H1 (cell line): ENCODE data around the gene GPSM1. TPM values are rescaled to one million over a fixed set of nuclear protein-coding genes. Genes with fewer than 3 reads are reported as not detected.

ENCODE experiments used
- ASH2L ChIP-seq: fragments of 200-600, 300-600 bp; sonication (generic); IDR thresholded peaks from one replicate; pipeline ENCODE4 v1.7.1; 2017; ENCODE audit warnings: low read length
- CBX8 ChIP-seq: fragments of 300-800, 300-1000 bp; sonication (generic); IDR thresholded peaks from 2 replicates; pipeline ENCODE4 v1.7.1; 2016; ENCODE audit warnings: low read depth, low read length, borderline replicate concordance
- CHD2 ChIP-seq: IDR thresholded peaks from 2 replicates; pipeline ENCODE4 v1.6.1; 2012; ENCODE audit warnings: low read length, improper control_type of control experiment
- CHD7 ChIP-seq: fragments of 300-600 bp; sonication (generic); IDR thresholded peaks from 2 replicates; pipeline ENCODE4 v1.7.1; 2012; ENCODE audit warnings: low read length, moderate library complexity, mild to moderate bottlenecking, inconsistent platforms; ENCODE audit not compliant: insufficient replicate concordance
- GABPA ChIP-seq: IDR thresholded peaks from 2 replicates; pipeline ENCODE4 v1.6.1; 2011; ENCODE audit warnings: mild to moderate bottlenecking, low read length, moderate library complexity, borderline replicate concordance; ENCODE audit not compliant: insufficient read depth
- MAFK ChIP-seq: IDR thresholded peaks from 2 replicates; pipeline ENCODE4 v1.6.1; 2012; ENCODE audit warnings: low read depth, mild to moderate bottlenecking, improper control_type of control experiment, low read length
- SP2 ChIP-seq: IDR thresholded peaks from 2 replicates; pipeline ENCODE4 v1.6.1; 2012; ENCODE audit warnings: mild to moderate bottlenecking, low read length, inconsistent platforms
- SP4 ChIP-seq: IDR thresholded peaks from 2 replicates; pipeline ENCODE4 v1.6.1; 2012; ENCODE audit warnings: low read length, inconsistent platforms
- TAF1 ChIP-seq: IDR thresholded peaks from 2 replicates; pipeline ENCODE4 v1.6.1; 2011; ENCODE audit warnings: mild to moderate bottlenecking, low read depth, low read length
- polyA plus RNA-seq, 7 experiments: library from polyadenylated mRNA; depleted of rRNA in 3 of 7; stranded (reverse) in 5 of 7; unstranded in 2 of 7; fragments of >200 nt in 5 of 7; fragments of 200-250 nt in 2 of 7; gene quantifications; 1 replicate in 5 of 7; 2 replicates in 1 of 7; 4 replicates in 1 of 7; pipeline versions ENCODE4 v1.2.1 to v1.2.3, GENCODE V29; 2011 to 2013; ENCODE audit warnings: missing spikeins in 2 of 7, mixed read lengths in 2 of 7
- total RNA-seq: library from RNA; stranded (reverse); fragmentation: NEBNext Ultra II Directional; extraction: Animal tissue kit (Norgen Biotek cat#: 25700); gene quantifications from 2 replicates; pipeline ENCODE4 v1.2.1, GENCODE V29; 2021

The GPSM1 gene
- total and polyA plus RNA-seq, 2 of the 8 experiments (the other 6 are each of a cell fraction or from before 2014, with no cell fraction given), result 12.8 to 18.0 TPM

DNA sequence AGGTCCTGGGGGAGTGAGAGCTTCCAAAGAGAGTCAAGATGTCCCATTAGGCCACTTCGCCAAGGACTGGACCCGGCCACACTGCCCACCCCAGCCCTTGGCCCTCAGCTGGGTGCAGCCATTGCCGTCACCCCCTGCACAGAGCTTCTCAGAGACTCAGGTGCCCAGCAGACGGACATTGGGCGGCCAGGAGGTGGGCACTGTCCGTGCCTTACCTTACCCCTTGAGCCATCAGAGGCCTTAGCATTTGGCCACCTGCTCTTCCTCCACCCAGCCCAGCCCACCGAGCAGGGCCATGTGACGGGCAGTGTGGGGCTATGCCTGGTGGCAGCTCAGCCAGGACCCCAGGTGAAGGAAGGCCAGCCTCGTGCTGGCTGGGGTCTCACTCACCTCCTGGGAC, 39.5 kb downstream of the GPSM1 start (continued):
- no peak for TF ChIP-seq SP2
- TF ChIP-seq CHD7, result no peak
- TF ChIP-seq ASH2L, result no peak
- TF ChIP-seq MAFK, result no peak
- no peak for TF ChIP-seq TAF1
- no peak for TF ChIP-seq CHD2
- TF ChIP-seq GABPA, result no peak
- TF ChIP-seq CBX8, result no peak
- TF ChIP-seq SP4, result no peak
